GM23338 (cell line): ENCODE data around the gene SPAAR. TPM values are rescaled to one million over a fixed set of nuclear protein-coding genes. Genes with fewer than 3 reads are reported as not detected.

Source experiments
- ATAC-seq: fragments of 200-7000 bp; cut with Tn5 transposase; 3 replicates; pipeline ENCODE4 v1.9.1; 2020
- DNase-seq: peaks from one replicate; pipeline ENCODE4 v3.0.0-alpha.2; 2015; ENCODE audit warnings: low spot score
- H2AFZ ChIP-seq: fragments of 200-600 bp; sonication (generic); 2 replicates; pipeline ENCODE4 v1.8.0; 2016; ENCODE audit warnings: antibody characterized with exemption, mild to moderate bottlenecking, moderate library complexity
- H3F3A ChIP-seq: fragments of 200-600 bp; sonication (generic); replicated peaks from 2 replicates; pipeline ENCODE4 v1.8.0; 2017; ENCODE audit warnings: antibody characterized with exemption, mixed run types, low read depth
- H3K27ac ChIP-seq: fragments of 200-600 bp; sonication (generic); 2 replicates; pipeline ENCODE4 v1.6.1; 2016; ENCODE audit warnings: low read depth
- H3K27me3 ChIP-seq: fragments of 200-600 bp; sonication (generic); 2 replicates; pipeline ENCODE4 v1.8.0; 2016; ENCODE audit warnings: mild to moderate bottlenecking, mixed run types, moderate library complexity; ENCODE audit not compliant: insufficient read depth
- H3K36me3 ChIP-seq: fragments of 200-600 bp; sonication (generic); 2 replicates; pipeline ENCODE4 v1.8.0; 2016; ENCODE audit warnings: mild to moderate bottlenecking; ENCODE audit not compliant: insufficient read depth
- H3K4me1 ChIP-seq: fragments of 200-600 bp; sonication (generic); 2 replicates; pipeline ENCODE4 v1.8.0; 2016; ENCODE audit warnings: mild to moderate bottlenecking, moderate library complexity; ENCODE audit not compliant: insufficient read depth
- H3K4me2 ChIP-seq: fragments of 200-600 bp; sonication (generic); 2 replicates; pipeline ENCODE4 v1.7.1; 2017; ENCODE audit warnings: mixed run types
- H3K4me3 ChIP-seq: fragments of 200-600 bp; sonication (generic); 2 replicates; pipeline ENCODE4 v1.6.1; 2016; ENCODE audit warnings: mixed run types
- H3K79me2 ChIP-seq: fragments of 200-600 bp; sonication (generic); replicated peaks from 2 replicates; pipeline ENCODE4 v1.8.0; 2017; ENCODE audit warnings: mild to moderate bottlenecking; ENCODE audit not compliant: insufficient read depth
- H3K9me2 ChIP-seq: fragments of 200-600 bp; sonication (generic); 2 replicates; pipeline ENCODE4 v1.8.0; 2017; ENCODE audit not compliant: insufficient read depth
- H4K20me1 ChIP-seq: fragments of 200-600 bp; sonication (generic); replicated peaks from 2 replicates; pipeline ENCODE4 v1.8.0; 2017; ENCODE audit warnings: mild to moderate bottlenecking; ENCODE audit not compliant: insufficient read depth
- H3K27ac Mint-ChIP-seq: 2 replicates; pipeline ENCODE4 v1.8.0; 2020; ENCODE audit warnings: inconsistent platforms, mild to moderate bottlenecking, moderate library complexity, mixed read lengths
- H3K27me3 Mint-ChIP-seq: 3 replicates; pipeline ENCODE4 v1.8.0; 2022; ENCODE audit warnings: low read depth, mild to moderate bottlenecking, moderate library complexity, mixed read lengths, inconsistent platforms; ENCODE audit not compliant: insufficient read depth, poor library complexity
- H3K36me3 Mint-ChIP-seq: 3 replicates; pipeline ENCODE4 v1.8.0; 2021; ENCODE audit warnings: low read depth, mild to moderate bottlenecking, inconsistent platforms, moderate library complexity, mixed read lengths
- H3K4me1 Mint-ChIP-seq: 3 replicates; pipeline ENCODE4 v1.8.0; 2020; ENCODE audit warnings: mild to moderate bottlenecking, inconsistent platforms, mixed read lengths
- H3K4me3 Mint-ChIP-seq: 3 replicates; pipeline ENCODE4 v1.8.0; 2021; ENCODE audit warnings: moderate library complexity, mild to moderate bottlenecking, inconsistent platforms, mixed read lengths
- H3K9me3 Mint-ChIP-seq: 3 replicates; pipeline ENCODE4 v1.8.0; 2020; ENCODE audit warnings: moderate library complexity, mild to moderate bottlenecking, inconsistent platforms, mixed read lengths
- CREB1 ChIP-seq: fragments of 250-450 bp; sonication (Bioruptor Pico); IDR thresholded peaks from 2 replicates; pipeline ENCODE4 v1.5.0; 2020; ENCODE audit warnings: low read depth, mild to moderate bottlenecking, moderate library complexity
- CTCF ChIP-seq, 2 experiments: fragments of 200-600 bp in 1 of 2; sonication (generic) in 1 of 2; conservative IDR thresholded peaks; 2 replicates each; pipeline versions ENCODE4 v1.5.1 to v1.6.1; 2016 to 2017; ENCODE audit warnings: antibody characterized with exemption in 2 of 2, low read depth in 2 of 2, mild to moderate bottlenecking in 2 of 2, moderate library complexity in 1 of 2
- ETS1 ChIP-seq: IDR thresholded peaks from 2 replicates; pipeline ENCODE4 v1.6.1; 2016; ENCODE audit warnings: antibody characterized with exemption
- EZH2 ChIP-seq: fragments of 200-600 bp; sonication (generic); IDR thresholded peaks from one replicate; pipeline ENCODE4 v1.8.0; 2017; ENCODE audit warnings: antibody characterized with exemption, mild to moderate bottlenecking, low read depth; ENCODE audit not compliant: unreplicated experiment
- EZH2phosphoT487 ChIP-seq: fragments of 200-600 bp; sonication (generic); IDR thresholded peaks from one replicate; pipeline ENCODE4 v1.8.1; 2018; ENCODE audit warnings: antibody characterized with exemption; ENCODE audit not compliant: unreplicated experiment
- JUNB ChIP-seq: IDR thresholded peaks from one replicate; pipeline ENCODE4 v1.6.1; 2016; ENCODE audit warnings: antibody characterized with exemption; ENCODE audit not compliant: unreplicated experiment
- NANOG ChIP-seq: IDR thresholded peaks from 2 replicates; pipeline ENCODE4 v1.6.1; 2016; ENCODE audit warnings: antibody characterized with exemption, borderline replicate concordance
- REST ChIP-seq: IDR thresholded peaks from one replicate; pipeline ENCODE4 v1.6.1; 2018; ENCODE audit warnings: antibody characterized with exemption; ENCODE audit not compliant: unreplicated experiment
- ZNF462 ChIP-seq: fragments of 250-450 bp; sonication (Bioruptor Pico); IDR thresholded peaks from 2 replicates; pipeline ENCODE4 v1.5.0; 2020; ENCODE audit warnings: mild to moderate bottlenecking, moderate library complexity
- polyA plus RNA-seq: library from polyadenylated mRNA; unstranded; fragments of >200 nt; fragmentation: Nextera tagmentation; extraction: Ambion mirVana; gene quantifications from 2 replicates; pipeline ENCODE4 v1.2.1, GENCODE V29; 2016
- total RNA-seq: library from RNA; depleted of rRNA; stranded (reverse); fragments of >200 nt; shearing (Covaris generic); gene quantifications from 2 replicates; pipeline ENCODE4 v1.2.3, GENCODE V29; 2014

The SPAAR gene
- total and polyA plus RNA-seq, 2 experiments from 2014 or later, result not detected

- TF ChIP-seq ZNF462 (CRISPR knock-in tag), result no peak
- TF ChIP-seq JUNB, result no peak
- TF ChIP-seq EZH2, result no peak
- TF ChIP-seq CTCF (conservative IDR thresholded peaks at IDR 0.05; ENCODE audit: low read depth in 2 of 2), result no peak
- no peak for TF ChIP-seq NANOG
These were observed 17.2 kb upstream of the SPAAR start (continued) for GRCh38 chr9:35892051-35892450.

GRCh38 chr9:35896570-35896969 lies 12.7 kb upstream of the SPAAR start:
- ATAC-seq (no peak), DNase-seq (no peak)
- Mint-ChIP-seq H3K9me3 (no peaks in the 10 kb centered on the region), H3K27ac (no peak overlapping the region), H3K36me3 (no peaks in the 10 kb centered on the region), H3K4me1 (no peaks in the 10 kb centered on the region), H3K4me3 (no peak overlapping the region), H3K27me3 (peaks cover 4% of the 10 kb centered on the region)
- H3K36me3 ChIP-seq, result no peaks in the 10 kb centered on the region
- H3K27ac ChIP-seq, result no peak overlapping the region
- H2AFZ ChIP-seq, result no peak overlapping the region
- no peaks in the 10 kb centered on the region for H3K27me3 ChIP-seq
- TF ChIP-seq EZH2phosphoT487 (no peak), ETS1 (no peak), CREB1 (CRISPR knock-in tag) (no peak), REST (no peak), CTCF (conservative IDR thresholded peaks at IDR 0.05; ENCODE audit: low read depth in 2 of 2) (no peak), EZH2 (no peak)
- H3K79me2 ChIP-seq, result no peaks in the 10 kb centered on the region
- H3K4me1 ChIP-seq, result no peaks in the 10 kb centered on the region
- H3K4me2 ChIP-seq, result no peak overlapping the region
- H3F3A ChIP-seq, result no peaks in the 10 kb centered on the region
- no peak overlapping the region for H3K4me3 ChIP-seq
- H3K9me2 ChIP-seq, result no peaks in the 10 kb centered on the region
- no peaks in the 10 kb centered on the region for H4K20me1 ChIP-seq
